HG03095 (cell line): ENCODE data around the gene PIGZ.

Source experiments
- ATAC-seq: cut with Tn5 transposase; IDR thresholded peaks from one replicate; pipeline ENCODE4 v1.9.1; 2021; ENCODE audit warnings: moderate library complexity; ENCODE audit not compliant: unreplicated experiment

Gene PIGZ, protein sequence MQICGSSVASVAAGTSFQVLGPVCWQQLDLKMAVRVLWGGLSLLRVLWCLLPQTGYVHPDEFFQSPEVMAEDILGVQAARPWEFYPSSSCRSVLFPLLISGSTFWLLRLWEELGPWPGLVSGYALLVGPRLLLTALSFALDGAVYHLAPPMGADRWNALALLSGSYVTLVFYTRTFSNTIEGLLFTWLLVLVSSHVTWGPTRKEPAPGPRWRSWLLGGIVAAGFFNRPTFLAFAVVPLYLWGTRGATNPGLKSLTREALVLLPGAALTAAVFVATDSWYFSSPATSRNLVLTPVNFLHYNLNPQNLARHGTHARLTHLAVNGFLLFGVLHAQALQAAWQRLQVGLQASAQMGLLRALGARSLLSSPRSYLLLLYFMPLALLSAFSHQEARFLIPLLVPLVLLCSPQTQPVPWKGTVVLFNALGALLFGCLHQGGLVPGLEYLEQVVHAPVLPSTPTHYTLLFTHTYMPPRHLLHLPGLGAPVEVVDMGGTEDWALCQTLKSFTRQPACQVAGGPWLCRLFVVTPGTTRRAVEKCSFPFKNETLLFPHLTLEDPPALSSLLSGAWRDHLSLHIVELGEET

DNA sequence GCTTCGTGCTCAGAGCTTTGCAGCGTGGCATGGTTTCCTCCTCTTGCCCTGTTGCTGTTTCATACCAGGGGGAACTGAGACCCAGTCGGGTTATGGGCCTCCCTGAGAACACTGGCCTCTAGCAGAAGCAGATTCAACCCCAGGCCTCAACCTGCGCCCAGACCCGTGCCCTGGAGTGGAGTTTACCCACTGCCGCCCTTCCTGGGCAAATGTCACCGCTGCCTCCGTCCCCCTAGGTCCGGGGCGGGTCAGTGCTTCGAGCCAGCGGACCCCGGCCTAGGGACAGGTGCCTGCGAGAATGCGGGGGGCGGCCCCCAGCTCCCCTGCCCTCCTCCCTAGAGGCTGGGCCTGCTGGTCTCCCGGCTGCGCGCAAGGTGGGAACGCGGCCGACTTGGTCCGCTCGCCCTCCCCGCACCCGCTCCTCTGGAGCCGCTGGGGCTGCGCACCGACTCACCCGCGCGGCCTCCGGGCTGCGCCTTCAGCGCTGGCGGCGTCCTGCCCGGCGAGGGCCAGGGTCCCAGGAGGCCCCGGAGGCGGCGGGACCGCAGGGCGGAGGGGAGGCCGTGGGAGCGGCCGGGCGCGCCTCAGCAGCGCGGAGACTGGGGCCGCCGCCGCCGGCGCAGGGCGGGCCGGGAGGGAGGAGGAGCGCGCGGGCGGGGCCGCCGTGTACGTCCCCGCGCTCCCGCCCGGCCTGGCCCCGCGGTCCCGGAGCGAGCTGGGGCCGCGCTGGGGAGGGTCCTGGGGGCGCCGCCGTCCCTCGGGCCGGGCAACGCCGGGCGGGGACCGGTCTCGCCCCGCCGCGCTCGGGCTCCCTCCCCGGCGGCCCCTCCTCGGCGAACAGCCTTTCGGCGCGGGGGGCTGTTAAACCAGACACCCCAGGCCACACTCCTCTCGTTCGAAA is at the start of gene PIGZ:
PIGZ (minus strand) TSS at position 601 of the 901 bp plus-strand sequence. CDS start 16,802 bp downstream, outside the sequence.
- peak; percentile 56 for ATAC-seq

DNA sequence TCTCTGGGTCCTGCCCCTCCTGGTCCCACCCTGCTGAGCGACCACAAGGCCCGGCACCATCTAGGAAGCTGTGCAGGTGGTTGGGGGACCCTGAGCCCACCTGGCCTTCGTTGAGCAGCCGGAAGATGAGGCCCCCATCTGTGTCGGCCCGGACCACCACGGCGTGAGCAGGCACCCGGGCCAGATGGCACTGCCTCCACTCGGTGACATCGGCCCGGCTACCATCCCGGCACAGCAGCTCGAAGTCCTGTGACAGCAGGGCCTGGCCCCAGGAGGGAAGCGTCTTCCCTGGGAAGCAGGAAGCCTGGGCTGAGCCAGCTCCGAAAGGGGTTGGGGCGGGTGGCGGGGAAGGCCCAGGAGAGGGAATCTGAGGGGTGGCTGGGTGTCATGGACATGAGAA is 48.4 kb upstream of the PIGZ start:
- no peak for ATAC-seq

DNA sequence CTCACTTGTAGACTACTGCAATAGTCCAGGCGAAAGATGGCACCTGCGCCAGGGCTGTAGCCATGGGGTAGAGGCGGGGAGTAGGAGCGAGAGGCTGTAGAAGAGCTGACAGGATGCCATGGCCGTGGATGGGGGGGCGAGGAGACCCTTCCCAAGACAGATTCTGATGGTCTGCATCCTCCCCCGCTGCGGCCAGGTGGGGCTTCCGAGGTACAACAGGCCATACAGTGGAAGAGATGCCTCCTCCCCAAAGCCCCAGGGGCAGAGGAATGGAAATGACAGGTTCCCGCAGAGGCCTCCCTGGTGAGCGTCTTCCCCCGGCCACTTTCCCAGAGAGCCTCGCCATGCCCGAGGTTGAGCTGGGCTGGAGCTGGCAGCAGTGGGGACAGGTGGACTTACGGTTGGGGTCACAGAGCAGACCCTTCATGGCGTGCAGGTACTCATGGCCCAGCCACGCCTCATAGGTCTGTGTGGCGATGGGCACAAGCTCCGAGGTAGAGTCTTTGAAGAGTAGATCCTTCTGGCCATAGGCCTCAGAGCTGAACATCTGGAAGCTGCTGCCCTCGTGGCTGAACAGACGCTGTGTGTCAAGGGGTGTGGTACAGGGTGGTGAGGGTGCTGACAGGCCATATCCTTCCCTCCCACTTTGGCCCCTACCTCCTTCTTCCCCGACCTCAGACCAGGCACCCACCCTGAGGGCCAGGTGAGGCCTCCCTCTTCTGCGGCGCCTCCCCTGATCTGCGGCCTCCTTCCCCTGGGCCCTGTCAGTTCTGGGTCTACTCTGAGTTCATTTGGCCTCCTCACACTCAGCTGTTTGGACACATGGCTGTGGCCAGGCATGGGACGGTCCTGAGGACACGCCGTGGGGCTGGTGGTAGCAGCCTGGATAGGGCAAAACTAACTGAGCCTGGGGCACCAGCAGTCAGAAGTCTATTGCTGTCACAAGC is 47.4 kb upstream of the PIGZ start:
- ATAC-seq = no peak

DNA sequence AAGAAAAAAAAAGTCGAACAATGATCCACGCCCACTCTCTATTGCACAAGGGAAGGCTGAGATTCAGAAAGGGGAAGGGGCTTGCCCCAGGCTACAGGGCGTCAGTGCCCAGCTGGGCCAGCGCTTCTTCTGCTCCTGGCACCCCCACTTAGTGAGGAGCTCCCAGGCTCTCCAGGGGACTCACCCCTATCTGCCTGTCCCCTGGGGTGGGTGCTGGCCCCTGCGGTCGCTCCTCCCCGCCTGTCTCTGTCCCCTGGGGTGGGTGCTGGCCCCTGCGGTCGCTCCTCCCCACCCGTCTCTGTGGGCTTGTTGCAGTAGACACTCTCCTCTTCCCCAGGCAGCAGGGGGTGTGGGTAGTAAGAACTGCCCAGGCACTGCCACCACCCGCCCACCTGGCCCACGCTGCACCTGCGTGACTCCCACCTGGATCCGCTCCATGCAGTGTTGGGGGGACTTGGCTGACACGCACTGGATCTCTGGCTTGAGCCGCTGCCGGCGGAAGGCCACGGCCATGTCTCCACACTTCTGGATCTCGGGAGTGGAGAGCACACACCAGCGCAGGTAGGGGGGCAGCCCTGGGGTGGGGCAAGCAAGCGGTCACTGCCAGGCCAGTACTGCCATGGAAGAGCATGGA is 46.4 kb upstream of the PIGZ start:
- no peak for ATAC-seq

DNA sequence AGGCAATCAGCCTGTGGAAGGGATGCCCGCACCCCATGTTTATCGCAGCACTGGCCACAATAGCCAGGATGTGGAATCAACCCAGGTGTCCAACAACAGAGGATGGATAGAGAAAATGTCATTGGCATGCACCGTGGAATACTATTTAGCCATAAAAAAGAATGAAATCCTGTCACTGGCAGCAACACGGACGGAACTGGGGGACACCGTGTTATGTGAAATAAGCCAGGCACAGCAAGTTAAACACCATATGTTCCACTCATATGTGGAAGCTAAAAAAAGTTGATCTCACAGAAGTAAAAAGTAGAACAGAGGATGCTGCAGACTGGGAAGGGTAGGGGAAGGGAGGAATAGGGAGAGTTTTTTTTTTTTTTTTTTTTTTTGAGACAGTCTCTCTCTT is 45.4 kb upstream of the PIGZ start:
- no peak for ATAC-seq

DNA sequence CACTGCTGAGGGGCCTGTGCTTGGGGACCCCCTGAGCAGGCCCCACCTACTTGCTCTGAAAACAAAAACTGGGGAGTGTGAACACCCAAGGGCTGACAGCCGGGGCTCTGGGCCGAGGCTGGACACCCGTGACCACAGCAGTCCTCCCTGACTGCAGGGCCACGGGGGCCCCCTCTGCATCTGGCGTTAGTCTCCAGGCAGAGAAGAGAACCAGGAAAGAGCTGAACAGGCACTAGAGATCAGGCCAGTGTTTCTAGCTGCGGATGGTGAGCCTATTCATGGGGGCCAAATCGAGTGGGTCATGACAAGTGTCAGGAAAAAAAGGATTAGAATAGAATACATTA is 43.9 kb upstream of the PIGZ start:
- ATAC-seq = no peak

DNA sequence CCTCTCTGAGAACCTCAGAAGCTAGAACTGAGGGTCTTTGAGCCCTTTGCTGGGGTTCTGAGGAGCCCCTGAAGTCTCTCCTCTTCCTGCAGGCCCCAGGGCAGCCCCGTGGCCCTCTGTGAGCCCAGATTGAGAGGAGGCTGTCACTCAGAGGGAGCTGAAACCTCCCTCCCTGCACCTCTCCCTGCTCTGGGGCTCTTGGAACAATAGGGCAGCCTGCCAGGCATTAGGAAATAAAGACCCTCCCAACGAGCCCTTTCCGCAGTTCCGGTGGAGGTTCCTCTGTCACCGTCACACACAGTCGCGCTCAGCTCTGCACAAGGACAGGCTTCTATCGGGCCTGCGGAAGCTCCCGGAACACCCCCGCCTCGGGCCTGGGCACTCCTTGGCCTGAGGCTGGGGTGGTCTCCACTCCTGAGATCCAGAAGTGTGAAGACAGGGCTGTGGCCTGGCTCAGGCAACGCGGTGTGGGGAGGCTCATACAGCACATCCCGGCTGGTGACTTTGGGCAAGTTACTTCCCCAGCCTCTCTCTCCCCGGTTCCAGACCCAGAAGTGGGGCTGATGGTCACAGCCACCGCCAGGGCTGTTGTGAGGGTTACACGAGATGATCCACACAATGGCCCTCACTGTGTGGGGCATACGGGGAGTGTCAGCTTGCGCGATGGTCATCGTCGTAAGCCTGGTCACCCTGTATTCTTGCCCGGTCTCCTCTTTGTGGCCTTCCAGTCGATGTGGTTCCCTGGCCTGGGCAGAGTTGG is 43.3 kb upstream of the PIGZ start:
- no peak for ATAC-seq

DNA sequence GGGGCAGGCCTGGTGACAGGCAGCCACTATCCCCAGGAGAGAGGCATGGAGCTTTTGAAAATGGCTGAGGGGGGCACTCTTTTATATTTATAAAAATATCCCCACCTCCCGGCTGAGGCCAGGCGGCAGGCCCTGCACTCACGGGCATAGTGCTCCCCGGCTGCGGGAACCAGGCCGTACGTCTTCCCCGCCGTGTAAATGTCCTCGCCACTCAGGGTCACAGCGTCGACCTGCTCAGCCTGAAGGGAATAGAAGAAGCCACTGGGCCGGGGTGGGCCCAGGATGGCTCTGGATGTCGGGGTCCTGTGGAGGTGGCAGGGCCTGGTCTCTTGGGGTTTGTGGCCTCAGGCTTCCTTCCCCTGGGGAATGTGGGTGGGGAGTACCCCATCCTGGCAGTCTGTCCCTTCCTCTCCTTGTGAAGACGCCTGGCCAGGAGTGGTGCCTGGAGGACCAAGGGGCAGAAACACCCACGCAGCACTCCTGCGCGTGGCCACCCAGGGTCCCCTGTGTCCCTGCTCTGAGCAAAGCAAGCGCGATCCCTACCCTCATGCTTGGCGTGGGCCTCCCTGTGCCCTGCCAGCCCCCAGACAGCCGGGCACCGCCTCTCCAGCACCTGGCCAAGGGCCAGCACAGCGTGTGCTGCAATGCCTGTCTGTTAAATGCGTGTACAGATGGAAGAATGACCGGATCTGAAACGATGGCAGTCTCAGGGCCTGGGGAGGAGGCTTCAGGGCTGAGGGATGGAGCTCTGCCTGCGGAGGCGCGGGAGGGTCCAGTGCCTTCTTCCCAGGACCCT is 42.1 kb upstream of the PIGZ start:
- no peak for ATAC-seq

DNA sequence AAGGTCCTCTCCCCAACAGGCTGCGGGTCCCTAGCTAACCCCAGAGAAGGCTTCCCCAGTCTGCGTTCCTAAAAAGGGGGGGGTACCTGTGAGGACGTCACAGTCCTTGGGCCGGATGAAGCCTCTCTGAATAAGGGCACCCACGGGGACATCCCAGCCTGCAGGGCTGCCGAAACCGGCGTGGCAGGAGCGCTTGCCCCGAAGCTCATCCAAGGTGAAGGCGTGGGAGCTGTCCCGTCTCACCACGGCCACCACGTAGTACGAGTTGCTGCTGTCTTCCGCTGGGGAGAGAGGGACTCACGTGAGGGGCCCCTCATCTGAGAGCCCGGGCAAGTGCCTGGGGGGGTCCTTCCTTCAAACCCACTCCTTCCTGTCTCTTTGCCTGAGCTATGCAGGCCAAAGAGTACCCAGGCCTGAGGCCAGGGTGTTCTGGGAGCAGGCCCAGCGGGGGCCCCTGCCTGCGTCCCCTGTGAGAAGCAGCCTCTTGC is 40.9 kb upstream of the PIGZ start:
- ATAC-seq = no peak

DNA sequence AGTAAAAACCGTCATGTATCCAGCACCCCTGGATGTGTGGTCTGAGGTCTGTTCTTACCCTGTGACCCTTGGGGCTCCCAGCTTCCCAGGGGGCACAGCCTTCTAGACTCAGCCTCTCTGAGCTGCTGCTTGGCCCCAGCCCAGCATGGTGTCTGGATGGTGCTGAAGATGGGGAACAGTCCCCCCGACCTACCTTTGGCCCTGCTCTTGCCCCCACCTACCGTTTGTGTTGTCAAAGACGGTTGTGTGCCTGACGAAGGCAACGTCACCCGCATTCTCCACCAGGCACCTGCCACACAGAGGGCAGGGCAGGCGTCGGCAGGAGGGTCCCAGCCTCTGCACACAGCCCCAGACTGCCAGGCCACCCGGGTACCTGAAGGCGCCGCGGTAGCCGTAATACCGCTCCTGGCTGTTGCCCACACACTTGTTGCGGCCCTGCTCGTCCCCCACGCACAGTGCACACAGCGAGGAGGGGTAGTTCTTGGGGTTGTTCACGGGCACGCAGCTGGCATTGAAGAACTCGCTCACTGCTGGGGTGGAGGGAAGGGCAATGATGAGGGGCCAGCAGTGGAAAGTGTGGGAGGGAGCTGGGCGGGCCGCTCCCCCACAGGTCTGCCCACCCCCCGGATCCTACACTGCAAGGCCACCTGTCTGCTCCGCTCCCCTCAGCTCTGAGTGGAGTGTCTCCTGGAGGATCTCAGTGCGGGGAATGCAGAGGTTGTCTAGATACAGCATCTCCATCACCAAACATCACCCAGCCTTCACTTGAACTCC is 40.0 kb upstream of the PIGZ start:
- no peak for ATAC-seq

DNA sequence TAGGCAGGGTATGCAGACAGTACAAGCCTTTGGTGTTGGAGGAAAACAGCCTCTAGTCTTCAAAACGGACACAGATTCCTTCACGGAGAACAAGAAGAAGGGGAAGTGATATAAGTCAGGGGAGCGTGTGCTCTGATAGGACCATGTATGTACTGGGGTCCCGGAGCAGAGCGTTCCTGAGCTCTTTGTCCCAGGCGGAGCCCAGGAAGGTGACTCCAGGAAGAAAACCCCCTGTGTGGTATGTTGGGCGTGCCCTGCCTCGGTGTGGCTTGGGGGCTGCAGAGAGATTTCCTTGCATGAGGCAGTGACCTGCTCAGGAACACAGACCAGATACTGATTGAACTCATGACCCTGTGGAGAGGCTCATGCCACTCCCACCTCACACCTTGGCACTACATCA is 39.3 kb upstream of the PIGZ start:
- ATAC-seq = no peak

DNA sequence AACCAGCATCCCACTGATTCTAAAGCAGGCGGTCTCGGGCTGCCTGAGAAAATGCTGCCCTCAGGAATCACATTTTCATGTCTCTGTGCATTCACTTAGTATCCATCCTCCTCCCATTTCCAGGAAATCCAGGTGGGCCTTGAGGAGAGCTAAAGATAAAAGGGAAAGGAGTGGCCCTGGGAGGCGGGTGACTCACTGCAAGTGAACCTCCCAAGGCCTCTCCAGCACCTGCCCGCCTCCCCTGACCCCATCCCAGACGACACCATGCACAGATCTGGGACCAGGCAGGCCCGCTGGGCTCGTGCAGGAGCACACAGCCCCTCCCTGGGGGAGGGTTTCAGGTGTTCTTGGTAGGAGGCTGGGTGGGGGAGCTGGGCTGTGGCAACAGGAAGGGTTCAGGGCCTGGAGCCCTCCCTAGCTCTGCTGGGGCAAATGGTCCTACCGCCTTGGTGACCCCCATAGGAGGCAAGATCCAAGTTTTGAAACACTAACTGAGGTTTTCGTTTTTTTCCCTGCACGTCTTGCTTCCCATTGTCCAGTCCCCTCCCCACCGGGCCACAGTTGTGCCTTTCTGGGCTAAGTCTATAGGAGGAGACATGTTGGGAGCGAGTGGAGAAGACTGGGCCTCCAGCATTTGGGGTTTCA is 38.8 kb upstream of the PIGZ start:
- ATAC-seq = no peak

DNA sequence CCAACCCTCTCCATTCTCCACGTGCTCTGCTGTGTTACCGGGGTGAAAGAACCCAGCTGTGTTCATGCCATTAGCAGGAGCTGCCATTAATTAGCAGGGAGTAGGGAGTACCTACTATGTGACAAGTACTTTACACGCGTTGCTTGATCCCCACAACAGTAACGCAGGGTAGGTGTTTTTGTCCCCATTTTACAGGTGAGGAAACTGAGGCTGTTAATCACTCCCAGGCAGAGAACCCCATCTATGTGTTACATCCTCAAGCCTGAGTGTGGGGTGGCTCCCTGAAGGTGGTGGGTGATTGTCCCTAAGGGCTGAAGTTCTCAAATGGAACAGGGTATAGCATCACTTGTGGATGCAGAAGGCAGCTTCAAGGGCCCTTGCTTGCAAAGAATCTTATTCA is 38.2 kb upstream of the PIGZ start:
- no peak for ATAC-seq

DNA sequence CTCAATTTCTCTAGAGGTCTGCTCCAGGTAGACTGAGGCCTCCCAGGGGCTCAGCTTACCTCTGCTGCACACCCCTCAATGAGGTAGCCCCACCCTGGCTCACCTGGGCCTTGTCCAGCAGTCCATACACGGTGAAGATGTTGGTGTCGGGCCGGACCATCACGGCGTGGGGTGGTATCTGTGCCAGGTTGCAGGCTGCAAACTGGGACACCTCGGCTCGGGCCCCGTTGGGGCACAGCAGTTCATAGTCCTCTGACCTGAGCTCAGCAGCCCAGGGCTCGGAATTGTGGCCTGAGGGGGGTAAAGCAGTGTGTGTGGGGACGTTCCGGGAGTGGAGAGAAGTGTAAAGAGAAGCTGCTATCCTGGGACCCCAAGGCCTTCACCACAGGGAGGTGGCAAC is 37.8 kb upstream of the PIGZ start:
- ATAC-seq = no peak

DNA sequence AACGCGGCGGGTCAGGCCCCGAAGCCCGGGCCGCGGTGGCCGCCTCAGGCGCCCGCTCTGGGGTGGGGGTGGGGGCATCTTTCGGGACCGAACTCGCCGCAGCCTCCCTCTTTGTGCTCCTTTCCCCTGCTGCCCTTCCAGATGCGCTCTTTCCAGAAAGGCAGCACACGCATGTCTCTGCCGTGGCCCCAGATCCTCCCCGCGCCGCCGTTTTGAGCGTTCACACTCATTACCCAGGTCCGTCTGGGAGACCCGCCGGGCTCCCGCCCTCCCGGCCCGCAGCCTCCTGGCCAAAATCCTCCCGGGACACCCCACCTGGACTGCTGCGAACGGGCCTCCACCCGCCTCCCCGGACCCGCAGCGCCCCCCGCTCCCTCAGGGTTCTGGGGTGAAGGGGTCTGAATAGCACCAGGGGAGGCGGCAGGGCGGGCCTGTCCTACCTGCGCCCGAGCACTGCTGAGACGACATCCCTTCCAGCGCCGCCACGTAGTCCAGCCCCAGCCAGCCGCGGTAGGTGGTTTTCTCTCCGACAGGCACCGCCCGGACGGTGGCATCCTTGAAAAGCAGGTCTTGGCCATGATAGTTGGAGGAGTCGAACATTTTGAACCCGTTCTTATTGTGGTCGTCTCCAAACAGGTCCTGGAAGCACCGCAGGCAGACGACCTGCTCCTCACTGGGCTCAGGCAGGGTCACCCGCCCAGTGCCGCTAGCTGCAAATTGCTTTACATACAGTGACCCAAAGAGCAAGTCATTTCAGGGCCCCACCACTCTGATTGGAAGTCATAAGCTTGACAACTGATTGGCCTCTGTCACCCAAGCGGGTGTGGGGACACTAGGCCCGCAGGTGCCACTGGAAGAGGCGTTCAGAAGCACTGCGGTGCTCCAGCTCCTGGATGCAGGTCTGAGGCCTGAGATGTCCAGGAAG is 35.1 kb upstream of the PIGZ start:
- ATAC-seq = no peak
